ENCODE data around the gene FRMD8. TPM values are rescaled to one million over a fixed set of nuclear protein-coding genes. Genes with fewer than 3 reads are reported as not detected.

The FRMD8 gene
- total and polyA plus RNA-seq, 2 donors (not counting 3 experiments of a cell fraction or from before 2014, with no cell fraction given): 36.4 to 53.9 TPM

- H3K4me3 ChIP-seq (replicated peaks in 1 of 3; ENCODE audit: insufficient read depth in 1 of 3, low read depth in 1 of 3, low read length in 3 of 3): no peak overlapping the region
- H3K4me1 ChIP-seq (ENCODE audit: control insufficient read depth, extremely low read depth, insufficient read depth, low read length): no peaks in the 10 kb centered on the region
- dilution Hi-C loops (cut with MboI; ENCODE audit: extremely low pct_ligation_motif_present, low sequenced_read_pairs) (no loop called here), intact Hi-C loops (cut with micrococcal nuclease) (no loop called here)
- no peak for FAIRE-seq
- TF ChIP-seq JUN (IDR thresholded peaks at IDR 0.05; ENCODE audit: borderline replicate concordance, insufficient read depth, insufficient read length, low read depth): no peak
- no peak for DNase-seq (ENCODE audit: low read depth, low spot score)
- H3K9me3 ChIP-seq (replicated peaks; ENCODE audit: control insufficient read depth, insufficient read depth, low read length): no peaks in the 10 kb centered on the region
- H3K27me3 ChIP-seq (ENCODE audit: control insufficient read depth in 2 of 2, insufficient read depth in 2 of 2, low read length in 2 of 2): no peaks in the 10 kb centered on the region
- ChIA-PET POLR2A (interaction anchor here (0.6 kb wide), 1 partner anchor 12 kb away, joined by 3 read pairs; no protein-coding TSS in a partner anchor), CTCF (no interaction called here)
- peaks cover 15 to 61% of the 10 kb centered on the region in 2 experiments for H3K36me3 ChIP-seq (ENCODE audit: control insufficient read depth in 2 of 2, extremely low read depth in 1 of 2, insufficient read depth in 2 of 2, low read length in 2 of 2)
- H4K20me1 ChIP-seq (replicated peaks; ENCODE audit: control insufficient read depth, extremely low read depth, insufficient read depth, low read length): no peaks in the 10 kb centered on the region
- no peak overlapping the region for H2AFZ ChIP-seq (ENCODE audit: low read depth, low read length)
- peaks cover 18% of the 10 kb centered on the region for H3K79me2 ChIP-seq (ENCODE audit: control insufficient read depth, insufficient read depth, low read length)
- H3K9me1 ChIP-seq (replicated peaks; ENCODE audit: control insufficient read depth, extremely low read depth, insufficient read depth, low read length): no peaks in the 10 kb centered on the region
- H3K9ac ChIP-seq (replicated peaks; ENCODE audit: extremely low read depth, insufficient read depth, low read length): no peak overlapping the region
- no peak overlapping the region for H3K27ac ChIP-seq (ENCODE audit: insufficient read depth, low read depth, low read length)
- BruUV-seq (replicated peaks): no TSS peak
- H3K4me2 ChIP-seq (ENCODE audit: insufficient read depth, low read length): no peak overlapping the region
These were observed 10.6 kb downstream of the FRMD8 start for GRCh38 chr11:65396769-65397745.

DNA sequence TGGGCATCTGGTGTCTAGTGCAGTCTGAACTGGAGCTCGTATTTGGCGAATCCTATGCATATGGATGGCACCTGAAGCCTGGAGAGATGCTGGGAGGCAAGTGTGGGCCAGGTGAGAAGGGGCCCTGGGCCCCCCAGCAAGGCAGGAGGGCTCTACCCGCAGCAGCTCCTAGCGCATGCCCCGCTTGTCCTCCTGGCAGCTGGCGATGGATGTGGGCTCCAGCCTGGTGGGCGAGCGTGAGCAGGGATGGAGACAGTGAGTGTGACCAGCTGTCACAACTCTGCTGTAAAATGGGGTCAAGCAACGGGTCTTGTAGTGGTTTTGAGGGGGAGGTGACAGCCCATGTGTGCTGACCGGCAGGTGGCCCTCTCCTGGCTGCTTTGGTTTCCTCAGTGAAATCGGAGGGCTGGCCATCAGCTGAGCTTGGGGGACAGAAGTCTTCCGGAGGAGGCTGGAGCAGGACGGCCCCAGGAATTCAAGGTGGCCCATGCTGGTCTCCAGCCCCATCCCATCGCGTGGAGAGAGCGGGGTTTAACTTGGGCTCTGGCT lies 12.0 kb downstream of the FRMD8 start:
- Histone ChIP-seq H3K4me2 (ENCODE audit: insufficient read depth, low read length) (no peak overlapping the region), H3K9me3 (replicated peaks; ENCODE audit: control insufficient read depth, insufficient read depth, low read length) (no peaks in the 10 kb centered on the region), H2AFZ (ENCODE audit: low read depth, low read length) (no peak overlapping the region), H3K79me2 (ENCODE audit: control insufficient read depth, insufficient read depth, low read length) (peaks cover 5% of the 10 kb centered on the region), H3K36me3 (ENCODE audit: control insufficient read depth in 2 of 2, extremely low read depth in 1 of 2, insufficient read depth in 2 of 2, low read length in 2 of 2) (peaks cover 16 to 54% of the 10 kb centered on the region in 2 experiments), H3K4me1 (ENCODE audit: control insufficient read depth, extremely low read depth, insufficient read depth, low read length) (no peaks in the 10 kb centered on the region), H4K20me1 (replicated peaks; ENCODE audit: control insufficient read depth, extremely low read depth, insufficient read depth, low read length) (no peaks in the 10 kb centered on the region), H3K9ac (replicated peaks; ENCODE audit: extremely low read depth, insufficient read depth, low read length) (no peak overlapping the region), H3K4me3 (replicated peaks in 1 of 3; ENCODE audit: insufficient read depth in 1 of 3, low read depth in 1 of 3, low read length in 3 of 3) (no peak overlapping the region), H3K27me3 (ENCODE audit: control insufficient read depth in 2 of 2, insufficient read depth in 2 of 2, low read length in 2 of 2) (no peaks in the 10 kb centered on the region), H3K27ac (ENCODE audit: insufficient read depth, low read depth, low read length) (no peak overlapping the region), H3K9me1 (replicated peaks; ENCODE audit: control insufficient read depth, extremely low read depth, insufficient read depth, low read length) (no peaks in the 10 kb centered on the region)
- FAIRE-seq (no peak), DNase-seq (ENCODE audit: low read depth, low spot score) (no peak)
- ChIA-PET POLR2A (interaction anchor here (0.6 kb wide), 1 partner anchor 48 kb away, joined by 5 read pairs; no protein-coding TSS in a partner anchor), CTCF (interaction anchor here (0.5 to 1.4 kb wide), 3 partner anchors 16 to 104 kb away, joined by 3 to 6 read pairs (median 4); no protein-coding TSS in a partner anchor)
- TF ChIP-seq MYC (IDR thresholded peaks at IDR 0.05; ENCODE audit: low read depth, low read length) (no peak), EZH2 (IDR thresholded peaks at IDR 0.05; ENCODE audit: borderline replicate concordance, low read depth, low read length, severe bottlenecking) (no peak), POLR2A (IDR thresholded peaks at IDR 0.05; ENCODE audit: low read depth, low read length) (no peak), GATA2 (IDR thresholded peaks at IDR 0.05; ENCODE audit: insufficient read depth, insufficient read length, low read depth, low read length) (no peak), JUN (IDR thresholded peaks at IDR 0.05; ENCODE audit: borderline replicate concordance, insufficient read depth, insufficient read length, low read depth) (no peak), POLR2AphosphoS5 (IDR thresholded peaks at IDR 0.05; ENCODE audit: insufficient read depth, low read depth, low read length) (no peak), FOS (IDR thresholded peaks at IDR 0.05; ENCODE audit: borderline replicate concordance, insufficient read depth, low read length) (no peak)
- TF ChIP-seq, protein P1, sequence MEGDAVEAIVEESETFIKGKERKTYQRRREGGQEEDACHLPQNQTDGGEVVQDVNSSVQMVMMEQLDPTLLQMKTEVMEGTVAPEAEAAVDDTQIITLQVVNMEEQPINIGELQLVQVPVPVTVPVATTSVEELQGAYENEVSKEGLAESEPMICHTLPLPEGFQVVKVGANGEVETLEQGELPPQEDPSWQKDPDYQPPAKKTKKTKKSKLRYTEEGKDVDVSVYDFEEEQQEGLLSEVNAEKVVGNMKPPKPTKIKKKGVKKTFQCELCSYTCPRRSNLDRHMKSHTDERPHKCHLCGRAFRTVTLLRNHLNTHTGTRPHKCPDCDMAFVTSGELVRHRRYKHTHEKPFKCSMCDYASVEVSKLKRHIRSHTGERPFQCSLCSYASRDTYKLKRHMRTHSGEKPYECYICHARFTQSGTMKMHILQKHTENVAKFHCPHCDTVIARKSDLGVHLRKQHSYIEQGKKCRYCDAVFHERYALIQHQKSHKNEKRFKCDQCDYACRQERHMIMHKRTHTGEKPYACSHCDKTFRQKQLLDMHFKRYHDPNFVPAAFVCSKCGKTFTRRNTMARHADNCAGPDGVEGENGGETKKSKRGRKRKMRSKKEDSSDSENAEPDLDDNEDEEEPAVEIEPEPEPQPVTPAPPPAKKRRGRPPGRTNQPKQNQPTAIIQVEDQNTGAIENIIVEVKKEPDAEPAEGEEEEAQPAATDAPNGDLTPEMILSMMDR (IDR thresholded peaks at IDR 0.05; ENCODE audit: extremely low read depth in 1 of 2, insufficient read depth in 1 of 2, low read depth in 1 of 2, low read length in 2 of 2): no peak
- TF ChIP-seq, protein P2, sequence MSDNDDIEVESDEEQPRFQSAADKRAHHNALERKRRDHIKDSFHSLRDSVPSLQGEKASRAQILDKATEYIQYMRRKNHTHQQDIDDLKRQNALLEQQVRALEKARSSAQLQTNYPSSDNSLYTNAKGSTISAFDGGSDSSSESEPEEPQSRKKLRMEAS (IDR thresholded peaks at IDR 0.05; ENCODE audit: insufficient read depth, insufficient read length): no peak
- intact Hi-C loops (cut with micrococcal nuclease) (no loop called here), dilution Hi-C loops (cut with MboI; ENCODE audit: extremely low pct_ligation_motif_present, low sequenced_read_pairs) (no loop called here)
- BruUV-seq (replicated peaks): no TSS peak
